ENCODE results near the gene SCN5A.

Gene SCN5A

GRCh38 chr3:38598791-38599190 is 50.7 kb downstream of the SCN5A start:
- DNase-seq = no peak

- DNase-seq = no peak
Measured at GRCh38 chr3:38597502-38598060, 51.9 kb downstream of the SCN5A start.

- no peak for DNase-seq
Measured at GRCh38 chr3:38595393-38595792, 54.1 kb downstream of the SCN5A start.

- no peak for DNase-seq
Measured at GRCh38 chr3:38590521-38590920, 59.0 kb downstream of the SCN5A start.

GRCh38 chr3:38588995-38589937 is 60.2 kb downstream of the SCN5A start:
- DNase-seq = no peak

- no peak for DNase-seq
Measured at GRCh38 chr3:38588371-38588971, 61.0 kb downstream of the SCN5A start.

GRCh38 chr3:38587548-38588131 is 61.8 kb downstream of the SCN5A start:
- DNase-seq = no peak

GRCh38 chr3:38586546-38587520 is 62.7 kb downstream of the SCN5A start:
- no peak for DNase-seq

- no peak for DNase-seq
Measured at GRCh38 chr3:38585791-38586420, 63.6 kb downstream of the SCN5A start.

- DNase-seq = no peak
Measured at GRCh38 chr3:38583688-38584087, 65.8 kb downstream of the SCN5A start.

- DNase-seq = no peak
Measured at GRCh38 chr3:38582941-38583645, 66.4 kb downstream of the SCN5A start.

GRCh38 chr3:38582316-38582715 is 67.2 kb downstream of the SCN5A start:
- no peak for DNase-seq

- DNase-seq = no peak
Measured at GRCh38 chr3:38581774-38582173, 67.7 kb downstream of the SCN5A start.

GRCh38 chr3:38580450-38581382 is 68.8 kb downstream of the SCN5A start:
- DNase-seq = no peak

- DNase-seq = no peak
Measured at GRCh38 chr3:38579551-38580449, 69.7 kb downstream of the SCN5A start.

- no peak for DNase-seq
Measured at GRCh38 chr3:38579141-38579540, 70.3 kb downstream of the SCN5A start.

- no peak for DNase-seq
Measured at GRCh38 chr3:38578551-38578950, 70.9 kb downstream of the SCN5A start.

- no peak for DNase-seq
Measured at GRCh38 chr3:38578081-38578475, 71.4 kb downstream of the SCN5A start.
